ENCODE data around the gene GPR108. TPM values are rescaled to one million over a fixed set of nuclear protein-coding genes. Genes with fewer than 3 reads are reported as not detected.
"Not testable (repeated sequence)": the region's sequence is repeated elsewhere in the genome, so short reads cannot be mapped to it uniquely, and the experiment has no call there.

The GPR108 gene
- total RNA-seq (10 to 100 TPM; 36.1 to 81.6 (median 61.9) TPM), polyA plus RNA-seq (10 to 100 TPM; 70.6 to 96.5 TPM), total RNA-seq (38.4 reads per million, percentile 65 among the genes with 10 or more reads in this experiment)

GRCh38 chr19:6737284-6737872, at the start of gene GPR108:
Gene GPR108 (minus strand): TSS chr19:6737580. CDS start chr19:6737576, 4 bp downstream.
- H3K27me3 ChIP-seq (ENCODE audit: control insufficient read depth in 2 of 2, insufficient read depth in 2 of 2, low read length in 2 of 2) = no peaks in the 10 kb centered on the region
- H3K27ac ChIP-seq (ENCODE audit: low read depth, low read length) = peak within 1 kb of the TSS; percentile 86
- peak; percentile 85 for ATAC-seq
- Mint-ChIP-seq H3K27me3 (peaks cover 0 to 3% (median 0%) of the 10 kb centered on the region in 5 donors), H3K4me1 (peaks cover 24 to 41% (median 37%) of the 10 kb centered on the region in 7 donors), H3K4me3 (peak within 1 kb of the TSS; percentile 89 to 98 (median 96)), H3K27ac (peak within 1 kb of the TSS; percentile 90 to 99 (median 96)), H3K36me3 (peaks cover 0 to 15% (median 3%) of the 10 kb centered on the region in 5 donors), H3K9me3 (no peaks in the 10 kb centered on the region)
- H3K9me3 ChIP-seq (ENCODE audit: control insufficient read depth in 2 of 3, low read length in 3 of 3) = no peaks in the 10 kb centered on the region
- H3K4me3 ChIP-seq (ENCODE audit: low read length) = peak within 1 kb of the TSS; percentile 87
- POLR2A ChIA-PET = interaction anchor here (0.6 to 3.1 kb wide), 15 partner anchors 12 to 518 kb away, joined by 3 to 35 read pairs (median 5); partner anchors contain the start of genes SH2D3A, VAV1 and ZNF557
- intact Hi-C loops (cut with micrococcal nuclease) = loop anchor here (1.0 to 10.0 kb wide), 26 partner anchors 30 to 1090 kb away; partner anchors contain the start of genes ALKBH7 (in 2 of the 2), VMAC (in 2 of the 2), ARHGEF18 (in 1 of the 2) and CD70 (in 1 of the 2)
- H3K36me3 ChIP-seq (ENCODE audit: control insufficient read depth in 2 of 3, insufficient read depth in 3 of 3, low read length in 3 of 3) = peaks cover 0 to 20% (median 4%) of the 10 kb centered on the region in 3 experiments
- CTCF ChIA-PET = interaction anchor here (0.8 to 2.9 kb wide), 8 partner anchors 17 to 220 kb away, joined by 3 to 64 read pairs (median 5); partner anchors contain the start of gene VAV1
- H3K4me1 ChIP-seq (ENCODE audit: control insufficient read depth in 2 of 2, insufficient read depth in 2 of 2, low read length in 2 of 2) = peaks cover 31 to 32% of the 10 kb centered on the region in 2 donors
- DNase-seq = peak; percentile 94 to 100 (median 99)

DNA sequence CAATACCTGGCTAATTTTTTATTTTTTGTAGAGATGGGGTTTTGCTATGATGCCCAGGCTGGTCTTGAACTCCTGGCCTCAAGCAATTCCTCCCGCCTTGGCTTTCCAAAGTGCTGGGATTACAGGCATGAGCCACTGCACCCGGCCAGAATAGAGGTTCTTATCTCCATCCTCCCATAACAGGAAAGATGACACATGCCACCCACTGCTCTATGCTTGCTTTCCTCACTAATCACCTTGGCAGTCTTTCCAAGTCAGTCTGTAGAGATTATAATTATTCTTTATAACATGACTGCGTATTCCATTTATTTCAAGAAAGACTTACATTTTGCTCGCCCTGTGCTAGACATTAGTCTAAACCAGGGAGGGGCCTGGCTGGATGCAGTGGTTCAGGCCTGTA, 41.8 kb upstream of the GPR108 start:
- ATAC-seq = no peak
- Histone ChIP-seq H3K4me1 (ENCODE audit: control insufficient read depth in 2 of 2, insufficient read depth in 2 of 2, low read length in 2 of 2) (peaks cover 22 to 38% of the 10 kb centered on the region in 2 donors), H3K9me3 (ENCODE audit: control insufficient read depth in 2 of 3, low read length in 3 of 3) (no peaks in the 10 kb centered on the region), H3K27ac (ENCODE audit: low read depth, low read length) (peak overlapping the region; percentile 40), H3K4me3 (ENCODE audit: low read length) (no peak overlapping the region), H3K27me3 (ENCODE audit: control insufficient read depth in 2 of 2, insufficient read depth in 2 of 2, low read length in 2 of 2) (no peaks in the 10 kb centered on the region), H3K36me3 (ENCODE audit: control insufficient read depth in 2 of 3, insufficient read depth in 3 of 3, low read length in 3 of 3) (peaks cover 0 to 50% (median 4%) of the 10 kb centered on the region in 3 experiments)
- intact Hi-C loops (cut with micrococcal nuclease) = no loop called here
- POLR2A ChIA-PET = interaction anchor here (1.1 kb wide), 1 partner anchor 22 kb away, joined by 3 read pairs; no protein-coding TSS in a partner anchor
- DNase-seq = no peak
- Mint-ChIP-seq H3K4me1 (peaks cover 46 to 80% (median 68%) of the 10 kb centered on the region in 7 donors), H3K27me3 (no peaks in the 10 kb centered on the region), H3K27ac (peak overlapping the region in 6 of 9 donors; percentile 32 to 85 (median 68)), H3K4me3 (peak overlapping the region in 3 of 10 donors; percentile 39 to 51 (median 40)), H3K9me3 (peaks cover 0 to 9% (median 0%) of the 10 kb centered on the region in 11 donors), H3K36me3 (peaks cover 13 to 41% (median 35%) of the 10 kb centered on the region in 5 donors)
- CTCF ChIA-PET = no interaction called here

- H3K4me3 Mint-ChIP-seq = peak overlapping the region in 9 of 10 donors; percentile 14 to 96 (median 53)
- H3K27ac Mint-ChIP-seq = peak overlapping the region in 8 of 9 donors; percentile 74 to 87 (median 78)
- ChIA-PET POLR2A (interaction anchor here (0.6 to 1.2 kb wide), 6 partner anchors 12 to 146 kb away, joined by 3 to 7 read pairs (median 3); partner anchors contain the start of gene SH2D3A), CTCF (interaction anchor here (0.5 kb wide), 1 partner anchor 16 kb away, joined by 3 read pairs; no protein-coding TSS in a partner anchor)
- peaks cover 0 to 49% (median 4%) of the 10 kb centered on the region in 3 experiments for H3K36me3 ChIP-seq (ENCODE audit: control insufficient read depth in 2 of 3, insufficient read depth in 3 of 3, low read length in 3 of 3)
- no peaks in the 10 kb centered on the region for H3K27me3 ChIP-seq (ENCODE audit: control insufficient read depth in 2 of 2, insufficient read depth in 2 of 2, low read length in 2 of 2)
- H3K9me3 ChIP-seq (ENCODE audit: control insufficient read depth in 2 of 3, low read length in 3 of 3) = no peaks in the 10 kb centered on the region
- H3K4me1 Mint-ChIP-seq = peaks cover 46 to 78% (median 65%) of the 10 kb centered on the region in 7 donors
- H3K9me3 Mint-ChIP-seq = peaks cover 0 to 9% (median 0%) of the 10 kb centered on the region in 11 donors
- peak overlapping the region; percentile 40 for H3K27ac ChIP-seq (ENCODE audit: low read depth, low read length)
- peaks cover 13 to 44% (median 35%) of the 10 kb centered on the region in 5 donors for H3K36me3 Mint-ChIP-seq
- H3K4me1 ChIP-seq (ENCODE audit: control insufficient read depth in 2 of 2, insufficient read depth in 2 of 2, low read length in 2 of 2) = peaks cover 19 to 32% of the 10 kb centered on the region in 2 donors
- H3K4me3 ChIP-seq (ENCODE audit: low read length) = no peak overlapping the region
- H3K27me3 Mint-ChIP-seq = no peaks in the 10 kb centered on the region
- DNase-seq (no peak), ATAC-seq (no peak)
- intact Hi-C loops (cut with micrococcal nuclease) = no loop called here
Observed at GRCh38 chr19:6778386-6778785, 41.0 kb upstream of the GPR108 start.

DNA sequence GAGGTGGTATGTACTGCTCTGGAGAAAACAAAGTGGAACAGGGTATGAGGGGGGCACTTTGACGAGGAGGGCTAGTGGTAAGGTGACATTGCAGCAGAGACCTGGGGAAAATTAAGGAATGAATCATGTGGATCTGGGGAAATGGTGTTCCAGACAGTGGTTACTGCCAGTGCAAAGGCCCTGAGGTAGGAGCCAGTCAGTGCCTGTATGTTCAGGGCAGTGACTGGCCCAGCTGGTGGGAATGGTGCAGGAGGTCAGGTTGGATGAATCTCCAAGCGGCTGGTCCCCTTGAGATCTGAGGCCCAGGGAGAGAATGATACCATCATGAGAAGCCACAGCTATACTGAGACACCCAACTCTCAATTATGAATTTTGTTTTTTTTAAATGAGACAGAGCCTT, 40.1 kb upstream of the GPR108 start:
- intact Hi-C loops (cut with micrococcal nuclease) = no loop called here
- CTCF ChIA-PET = no interaction called here
- peak overlapping the region in 9 of 10 donors; percentile 26 to 96 (median 61) for H3K4me3 Mint-ChIP-seq
- H3K9me3 Mint-ChIP-seq = peaks cover 0 to 9% (median 0%) of the 10 kb centered on the region in 11 donors
- POLR2A ChIA-PET = interaction anchor here (1.0 kb wide), 1 partner anchor 23 kb away, joined by 5 read pairs; no protein-coding TSS in a partner anchor
- DNase-seq (no peak), ATAC-seq (no peak)
- H3K4me1 ChIP-seq (ENCODE audit: control insufficient read depth in 2 of 2, insufficient read depth in 2 of 2, low read length in 2 of 2) = peaks cover 17 to 32% of the 10 kb centered on the region in 2 donors
- H3K27me3 Mint-ChIP-seq = no peaks in the 10 kb centered on the region
- peaks cover 13 to 46% (median 35%) of the 10 kb centered on the region in 5 donors for H3K36me3 Mint-ChIP-seq
- H3K4me1 Mint-ChIP-seq = peaks cover 46 to 73% (median 63%) of the 10 kb centered on the region in 7 donors
- H3K4me3 ChIP-seq (ENCODE audit: low read length) = no peak overlapping the region
- H3K27ac Mint-ChIP-seq = peak overlapping the region in 6 of 9 donors; percentile 23 to 88 (median 66)
- no peak overlapping the region for H3K27ac ChIP-seq (ENCODE audit: low read depth, low read length)
- no peaks in the 10 kb centered on the region for H3K27me3 ChIP-seq (ENCODE audit: control insufficient read depth in 2 of 2, insufficient read depth in 2 of 2, low read length in 2 of 2)
- peaks cover 0 to 57% (median 4%) of the 10 kb centered on the region in 3 experiments for H3K36me3 ChIP-seq (ENCODE audit: control insufficient read depth in 2 of 3, insufficient read depth in 3 of 3, low read length in 3 of 3)
- no peaks in the 10 kb centered on the region for H3K9me3 ChIP-seq (ENCODE audit: control insufficient read depth in 2 of 3, low read length in 3 of 3)

GRCh38 chr19:6776999-6777398, 39.6 kb upstream of the GPR108 start:
- Mint-ChIP-seq H3K27ac (peak overlapping the region in 6 of 9 donors; percentile 23 to 88 (median 68)), H3K36me3 (peaks cover 13 to 47% (median 35%) of the 10 kb centered on the region in 5 donors), H3K9me3 (peaks cover 0 to 9% (median 0%) of the 10 kb centered on the region in 11 donors), H3K4me1 (peaks cover 48 to 77% (median 67%) of the 10 kb centered on the region in 7 donors), H3K4me3 (peak overlapping the region; percentile 7 to 96 (median 64)), H3K27me3 (no peaks in the 10 kb centered on the region)
- no peak overlapping the region for H3K27ac ChIP-seq (ENCODE audit: low read depth, low read length)
- intact Hi-C loops (cut with micrococcal nuclease) = no loop called here
- peaks cover 17 to 36% of the 10 kb centered on the region in 2 donors for H3K4me1 ChIP-seq (ENCODE audit: control insufficient read depth in 2 of 2, insufficient read depth in 2 of 2, low read length in 2 of 2)
- POLR2A ChIA-PET = no interaction called here
- no peaks in the 10 kb centered on the region for H3K9me3 ChIP-seq (ENCODE audit: control insufficient read depth in 2 of 3, low read length in 3 of 3)
- CTCF ChIA-PET = no interaction called here
- DNase-seq (no peak), ATAC-seq (no peak)
- H3K27me3 ChIP-seq (ENCODE audit: control insufficient read depth in 2 of 2, insufficient read depth in 2 of 2, low read length in 2 of 2) = no peaks in the 10 kb centered on the region
- H3K36me3 ChIP-seq (ENCODE audit: control insufficient read depth in 2 of 3, insufficient read depth in 3 of 3, low read length in 3 of 3) = peaks cover 0 to 57% (median 4%) of the 10 kb centered on the region in 3 experiments
- H3K4me3 ChIP-seq (ENCODE audit: low read length) = no peak overlapping the region

DNA sequence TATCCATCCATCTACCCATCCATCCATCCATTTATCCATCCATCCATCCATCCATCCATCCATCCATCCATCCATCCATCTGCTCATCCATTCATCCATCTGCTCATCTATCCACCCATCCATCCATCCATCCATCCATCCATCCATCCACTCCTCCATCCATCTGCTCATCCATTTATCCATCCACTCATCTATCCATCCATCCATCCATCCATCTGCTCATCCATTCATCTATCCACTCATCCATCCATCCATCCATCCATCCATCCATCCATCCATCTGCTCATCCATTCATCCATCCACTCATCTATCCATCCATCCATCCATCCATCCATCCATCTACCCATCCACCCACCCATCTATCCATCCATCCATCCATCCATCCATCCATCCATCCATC, 38.7 kb upstream of the GPR108 start:
- Mint-ChIP-seq H3K36me3 (peaks cover 13 to 45% (median 28%) of the 10 kb centered on the region in 5 donors), H3K4me3 (peak overlapping the region in 9 of 10 donors; percentile 54 to 97 (median 91)), H3K27ac (peak overlapping the region in 7 of 9 donors; percentile 16 to 87 (median 73)), H3K4me1 (peaks cover 46 to 75% (median 63%) of the 10 kb centered on the region in 7 donors)
- H3K4me3 ChIP-seq (ENCODE audit: low read length); ATAC-seq; DNase-seq; CTCF ChIA-PET; H3K27me3 Mint-ChIP-seq; H3K9me3 Mint-ChIP-seq; intact Hi-C loops (cut with micrococcal nuclease); H3K27me3 ChIP-seq (ENCODE audit: control insufficient read depth in 2 of 2, insufficient read depth in 2 of 2, low read length in 2 of 2); H3K9me3 ChIP-seq (ENCODE audit: control insufficient read depth in 2 of 3, low read length in 3 of 3); H3K27ac ChIP-seq (ENCODE audit: low read depth, low read length): not testable (repeated sequence)
- peaks cover 17 to 39% of the 10 kb centered on the region in 2 donors for H3K4me1 ChIP-seq (ENCODE audit: control insufficient read depth in 2 of 2, insufficient read depth in 2 of 2, low read length in 2 of 2)
- peaks cover 0 to 48% (median 4%) of the 10 kb centered on the region in 3 experiments for H3K36me3 ChIP-seq (ENCODE audit: control insufficient read depth in 2 of 3, insufficient read depth in 3 of 3, low read length in 3 of 3)
- POLR2A ChIA-PET = interaction anchor here (0.6 to 6.0 kb wide), 2 partner anchors 10 to 24 kb away, joined by 3 to 53 read pairs; no protein-coding TSS in a partner anchor
